ENCODE measurements around the gene INAFM2.

The INAFM2 gene

DNA sequence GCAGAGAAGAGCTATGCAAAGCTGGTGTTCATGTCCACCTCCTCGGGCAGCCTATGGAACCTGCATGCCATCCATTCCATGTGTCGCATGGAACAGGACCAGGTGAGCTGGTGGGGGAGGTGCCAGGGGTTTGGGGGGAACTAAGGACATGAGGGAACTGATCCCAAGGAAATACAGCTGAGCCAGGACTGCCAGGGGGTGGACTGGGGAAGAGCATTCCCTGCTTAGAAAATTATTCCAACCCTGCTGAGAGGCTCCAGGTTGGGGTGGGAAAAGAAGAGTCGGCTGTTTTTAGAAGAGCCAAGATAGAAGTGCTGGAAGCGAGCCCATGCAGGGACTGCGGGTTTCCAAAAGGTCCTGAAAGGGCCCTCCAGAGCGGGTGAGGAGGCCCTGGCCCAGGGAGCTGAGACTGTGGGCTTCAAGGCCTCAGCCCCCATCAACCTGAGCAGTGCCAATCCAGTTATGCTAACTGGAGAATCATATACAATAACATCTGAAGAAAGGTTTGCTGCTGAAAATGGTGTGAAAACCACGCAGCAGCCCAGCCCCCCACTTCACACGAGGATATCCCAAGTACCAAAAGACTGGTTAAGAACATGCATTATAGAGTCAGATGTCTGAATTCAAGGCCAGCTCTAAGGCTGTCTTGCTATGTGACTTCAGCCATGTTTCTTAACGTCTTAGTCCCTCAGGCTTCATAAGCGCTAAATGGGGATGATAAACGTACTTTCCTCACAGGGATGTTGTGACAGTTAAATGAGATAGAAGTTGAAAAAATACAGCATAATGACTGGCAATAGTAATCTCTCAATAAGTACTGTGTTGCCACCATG lies 42.3 kb downstream of the INAFM2 start:
- DNase-seq (ENCODE audit: extremely low read depth, insufficient read length): no peak
- H3K4me3 ChIP-seq (replicated peaks; ENCODE audit: low read depth, low read length): no peak overlapping the region
- no peaks in the 10 kb centered on the region; the same call in 1 of the 2 replicates for H3K27me3 ChIP-seq (replicated peaks; ENCODE audit: control insufficient read depth, insufficient read depth, low read length)
- no peak for TF ChIP-seq CTCF (IDR thresholded peaks at IDR 0.05; ENCODE audit: insufficient read depth, low read length, poor library complexity, severe bottlenecking)
- no peaks in the 10 kb centered on the region for H3K36me3 ChIP-seq (ENCODE audit: control insufficient read depth, insufficient read depth, low read length)

DNA sequence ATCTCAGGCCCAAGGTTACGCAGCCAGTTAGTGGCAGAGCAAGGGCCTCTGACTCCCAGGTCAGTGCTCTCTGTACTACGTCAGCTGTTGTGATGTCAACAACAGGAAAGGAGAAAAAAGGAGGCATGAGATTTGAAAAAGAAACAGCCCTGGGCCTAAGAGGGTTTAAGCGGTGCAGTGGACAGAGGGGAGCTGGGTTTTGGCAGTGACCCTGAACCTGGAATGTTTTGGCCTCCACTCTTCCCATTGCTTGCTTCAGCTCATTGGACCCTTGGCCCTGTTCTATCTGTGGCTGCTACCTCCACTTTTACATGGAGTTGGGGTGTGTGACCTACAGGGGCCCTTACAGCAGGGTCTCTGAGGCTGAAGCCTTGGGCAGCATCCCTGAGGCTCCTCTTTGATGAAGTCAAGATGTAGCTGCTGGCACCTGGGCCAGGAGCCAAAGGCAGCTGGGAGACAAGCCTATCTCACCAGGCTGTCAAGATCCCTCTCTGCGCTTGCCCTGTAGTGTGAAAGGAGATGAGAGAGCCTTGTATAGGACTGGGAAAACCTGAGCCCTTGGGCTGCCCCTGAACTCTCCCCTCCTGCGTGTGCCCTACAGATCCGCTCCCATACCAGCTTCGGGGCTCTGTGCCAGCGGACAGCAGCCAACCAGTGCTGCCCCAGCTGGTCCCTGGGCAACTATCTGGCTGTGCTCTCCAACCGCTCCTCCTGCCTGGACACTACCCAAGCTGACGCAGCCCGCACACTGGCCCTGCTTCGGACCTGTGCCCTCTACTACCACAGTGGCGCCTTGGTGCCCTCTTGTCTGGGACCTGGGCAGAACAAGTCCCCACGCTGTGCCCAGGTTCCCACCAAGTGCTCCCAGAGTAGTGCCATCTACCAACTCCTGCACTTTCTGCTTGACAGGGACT lies 43.2 kb downstream of the INAFM2 start:
- TF ChIP-seq CTCF (IDR thresholded peaks at IDR 0.05; ENCODE audit: insufficient read depth, low read length, poor library complexity, severe bottlenecking): no peak
- Histone ChIP-seq H3K36me3 (ENCODE audit: control insufficient read depth, insufficient read depth, low read length) (no peaks in the 10 kb centered on the region), H3K27me3 (replicated peaks; ENCODE audit: control insufficient read depth, insufficient read depth, low read length) (no peaks in the 10 kb centered on the region; the same call in 1 of the 2 replicates), H3K4me3 (replicated peaks; ENCODE audit: low read depth, low read length) (no peak overlapping the region)
- no peak for DNase-seq (ENCODE audit: extremely low read depth, insufficient read length)

- Histone ChIP-seq H3K4me3 (replicated peaks; ENCODE audit: low read depth, low read length) (no peak overlapping the region), H3K36me3 (ENCODE audit: control insufficient read depth, insufficient read depth, low read length) (no peaks in the 10 kb centered on the region), H3K27me3 (replicated peaks; ENCODE audit: control insufficient read depth, insufficient read depth, low read length) (no peaks in the 10 kb centered on the region; the same call in 1 of the 2 replicates)
- TF ChIP-seq CTCF (IDR thresholded peaks at IDR 0.05; ENCODE audit: insufficient read depth, low read length, poor library complexity, severe bottlenecking): no peak
- DNase-seq (ENCODE audit: extremely low read depth, insufficient read length): no peak
Observed at GRCh38 chr15:40367371-40367685, 43.8 kb downstream of the INAFM2 start.

- peak overlapping the region; percentile 38 for H3K4me3 ChIP-seq (replicated peaks; ENCODE audit: low read depth, low read length)
- no peaks in the 10 kb centered on the region; the same call in 1 of the 2 replicates for H3K27me3 ChIP-seq (replicated peaks; ENCODE audit: control insufficient read depth, insufficient read depth, low read length)
- peak; percentile 86 for DNase-seq (ENCODE audit: extremely low read depth, insufficient read length)
- TF ChIP-seq CTCF (IDR thresholded peaks at IDR 0.05; ENCODE audit: insufficient read depth, low read length, poor library complexity, severe bottlenecking): peak; percentile 73
- H3K36me3 ChIP-seq (ENCODE audit: control insufficient read depth, insufficient read depth, low read length): no peaks in the 10 kb centered on the region
Observed at GRCh38 chr15:40367686-40368611, 44.5 kb downstream of the INAFM2 start.

DNA sequence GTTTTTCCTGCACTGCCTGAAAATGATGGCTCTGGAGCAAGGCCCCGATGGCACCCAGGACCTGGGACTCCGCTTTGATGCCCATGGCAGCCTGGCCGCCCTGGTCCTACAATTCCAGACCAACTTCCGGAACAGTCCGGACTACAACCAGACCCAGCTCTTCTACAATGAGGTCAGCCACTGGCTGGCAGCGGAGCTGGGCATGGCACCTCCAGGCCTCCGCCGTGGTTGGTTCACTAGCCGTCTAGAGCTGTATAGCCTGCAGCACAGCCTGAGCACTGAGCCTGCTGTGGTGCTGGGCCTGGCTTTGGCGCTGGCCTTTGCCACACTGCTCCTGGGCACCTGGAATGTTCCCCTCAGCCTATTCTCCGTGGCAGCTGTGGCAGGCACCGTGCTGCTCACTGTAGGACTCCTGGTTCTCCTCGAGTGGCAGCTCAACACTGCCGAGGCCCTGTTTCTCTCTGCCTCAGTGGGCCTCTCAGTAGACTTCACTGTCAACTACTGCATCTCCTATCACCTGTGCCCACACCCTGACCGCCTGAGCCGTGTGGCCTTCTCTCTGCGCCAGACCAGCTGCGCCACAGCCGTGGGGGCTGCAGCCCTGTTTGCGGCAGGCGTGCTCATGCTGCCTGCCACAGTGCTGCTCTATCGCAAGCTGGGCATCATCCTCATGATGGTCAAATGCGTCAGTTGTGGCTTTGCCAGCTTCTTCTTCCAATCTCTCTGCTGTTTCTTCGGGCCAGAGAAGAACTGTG lies 45.4 kb downstream of the INAFM2 start:
- Histone ChIP-seq H3K4me3 (replicated peaks; ENCODE audit: low read depth, low read length) (no peak overlapping the region), H3K27me3 (replicated peaks; ENCODE audit: control insufficient read depth, insufficient read depth, low read length) (no peaks in the 10 kb centered on the region; the same call in 1 of the 2 replicates), H3K36me3 (ENCODE audit: control insufficient read depth, insufficient read depth, low read length) (no peaks in the 10 kb centered on the region)
- no peak for TF ChIP-seq CTCF (IDR thresholded peaks at IDR 0.05; ENCODE audit: insufficient read depth, low read length, poor library complexity, severe bottlenecking)
- DNase-seq (ENCODE audit: extremely low read depth, insufficient read length): no peak
